GM12878 (cell line): Measurements from ENCODE around the gene CEP57. TPM values are rescaled to one million over a fixed set of nuclear protein-coding genes. Genes with fewer than 3 reads are reported as not detected.

ENCODE experiments used
- ATAC-seq: fragments of 200-7000 bp; cut with Tn5 transposase; 3 replicates; pipeline ENCODE4 v1.9.1; 2020; ENCODE audit warnings: mild to moderate bottlenecking, moderate library complexity
- BruUV-seq: library from RNA; stranded (reverse); fragments of 400-500 nt; replicated peaks from 2 replicates; lab custom pipeline; 2021; lab: Mats Ljungman, UMichigan
- CTCF ChIA-PET: fragments of 300-600 bp; sonication (Branson Sonifier 250); formaldehyde crosslinking; extraction: SDS; loops from one replicate; lab custom pipeline; 2021; ENCODE audit warnings: inconsistent platforms; lab: Yijun Ruan, JAX
- POLR2A ChIA-PET: fragments of 350-600 bp; formaldehyde crosslinking; extraction: SDS; loops from one replicate; lab custom pipeline; 2021; ENCODE audit warnings: inconsistent platforms; lab: Charles Lee
- RAD21 ChIA-PET: fragments of 300-600 bp; sonication (Branson Sonifier 250); formaldehyde crosslinking; loops from one replicate; lab custom pipeline; 2023; ENCODE audit warnings: antibody characterized with exemption; ENCODE audit not compliant: unreplicated experiment; lab: Charles Lee
- SMC1A ChIA-PET: fragments of 300-600 bp; sonication (Branson Sonifier 250); formaldehyde crosslinking; loops from one replicate; lab custom pipeline; 2023; ENCODE audit not compliant: unreplicated experiment, uncharacterized antibody; lab: Charles Lee
- DNase-seq: peaks from one replicate; pipeline ENCODE4 v3.0.0-alpha.2; 2011; ENCODE audit warnings: low read depth, low spot score
- FAIRE-seq: peaks from 3 replicates; lab custom pipeline; 2011; peaks lifted over from hg19 to GRCh38; lab: Jason Lieb, UNC
- H2AFZ ChIP-seq: 2 replicates; pipeline ENCODE4 v1.6.0; 2011; ENCODE audit warnings: low read depth, low read length, control low read depth; ENCODE audit not compliant: control insufficient read depth
- H3K27ac ChIP-seq: 2 replicates; pipeline ENCODE4 v1.5.1; 2011; ENCODE audit warnings: control low read depth; ENCODE audit not compliant: control insufficient read depth, insufficient read depth
- H3K27me3 ChIP-seq, 2 experiments: replicated peaks in 1 of 2; 2 replicates each; pipeline versions ENCODE4 v1.6.0 to v1.6.1; 2011; ENCODE audit warnings: low read length in 1 of 2; ENCODE audit not compliant: control insufficient read depth in 2 of 2, insufficient read depth in 2 of 2
- H3K36me3 ChIP-seq, 2 experiments: 2 replicates each; pipeline ENCODE4 v1.5.1; 2011; ENCODE audit warnings: low read length in 1 of 2; ENCODE audit not compliant: control insufficient read depth in 2 of 2, insufficient read depth in 2 of 2
- H3K4me1 ChIP-seq: 2 replicates; pipeline ENCODE4 v1.6.1; 2011; ENCODE audit warnings: mild to moderate bottlenecking, low read length, moderate library complexity, mixed read lengths; ENCODE audit not compliant: control insufficient read depth, insufficient read depth
- H3K4me2 ChIP-seq: 2 replicates; pipeline ENCODE4 v1.6.0; 2011; ENCODE audit warnings: control low read depth; ENCODE audit not compliant: control insufficient read depth, insufficient read depth
- H3K4me3 ChIP-seq: fragments of 200-600 bp; sonication (generic); 2 replicates; pipeline ENCODE4 v1.5.1; 2016
- H3K79me2 ChIP-seq: 2 replicates; pipeline ENCODE4 v1.6.0; 2011; ENCODE audit warnings: low read length; ENCODE audit not compliant: control insufficient read depth, insufficient read depth
- H3K9ac ChIP-seq: 2 replicates; pipeline ENCODE4 v1.8.0; 2011; ENCODE audit warnings: low read length, control low read depth, mixed read lengths; ENCODE audit not compliant: control insufficient read depth, insufficient read depth
- H3K9me3 ChIP-seq: replicated peaks from 3 replicates; pipeline ENCODE4 v1.5.1; 2011; ENCODE audit warnings: mild to moderate bottlenecking, low read length; ENCODE audit not compliant: control insufficient read depth, insufficient read depth
- H4K20me1 ChIP-seq: 2 replicates; pipeline ENCODE4 v1.6.0; 2011; ENCODE audit not compliant: control insufficient read depth, insufficient read depth
- CHD4 ChIP-seq: fragments of 200-600 bp; sonication (generic); IDR thresholded peaks from 2 replicates; pipeline ENCODE4 v1.6.1; 2016; ENCODE audit warnings: mild to moderate bottlenecking
- E2F8 ChIP-seq: fragments of 450-650 bp; IDR thresholded peaks from 2 replicates; pipeline ENCODE4 v1.6.1; 2018; ENCODE audit warnings: mild to moderate bottlenecking, low read depth, moderate library complexity; ENCODE audit not compliant: partially characterized antibody
- E4F1 ChIP-seq: fragments of 450-650 bp; IDR thresholded peaks from 2 replicates; pipeline ENCODE4 v1.6.1; 2018; ENCODE audit warnings: borderline replicate concordance, mild to moderate bottlenecking; ENCODE audit not compliant: partially characterized antibody
- MEF2A ChIP-seq: IDR thresholded peaks from 2 replicates; pipeline ENCODE4 v1.6.1; 2011; ENCODE audit warnings: low read depth, mild to moderate bottlenecking, low read length, moderate library complexity; ENCODE audit not compliant: insufficient read depth
- MTA2 ChIP-seq: fragments of 450-650 bp; IDR thresholded peaks from 2 replicates; pipeline ENCODE4 v1.6.1; 2016; ENCODE audit warnings: low read depth, mild to moderate bottlenecking, moderate library complexity
- NKRF ChIP-seq: fragments of 450-650 bp; conservative IDR thresholded peaks from 2 replicates; pipeline ENCODE4 v1.6.1; 2017; ENCODE audit warnings: mild to moderate bottlenecking, moderate library complexity
- NR2C1 ChIP-seq: fragments of 450-650 bp; IDR thresholded peaks from 2 replicates; pipeline ENCODE4 v1.6.1; 2017; ENCODE audit warnings: antibody characterized with exemption, mild to moderate bottlenecking, moderate library complexity
- PAX5 ChIP-seq: IDR thresholded peaks from 2 replicates; pipeline ENCODE4 v1.6.1; 2011; ENCODE audit warnings: low read depth, low read length, borderline replicate concordance
- POU2F2 ChIP-seq: IDR thresholded peaks from 3 replicates; pipeline ENCODE4 v1.6.1; 2011; ENCODE audit warnings: low read depth, mild to moderate bottlenecking, low read length, borderline replicate concordance
- RAD21 ChIP-seq: IDR thresholded peaks from 2 replicates; pipeline ENCODE4 v1.6.1; 2011; ENCODE audit warnings: mild to moderate bottlenecking, low read depth, low read length, moderate library complexity; ENCODE audit not compliant: insufficient read depth
- RAD51 ChIP-seq: fragments of 450-650 bp; IDR thresholded peaks from 2 replicates; pipeline ENCODE4 v1.6.1; 2016; ENCODE audit warnings: moderate library complexity, mild to moderate bottlenecking, inconsistent platforms
- RBBP5 ChIP-seq: fragments of 200-600 bp; sonication (generic); conservative IDR thresholded peaks from 2 replicates; pipeline ENCODE4 v1.6.1; 2016
- RUNX3 ChIP-seq: IDR thresholded peaks from 2 replicates; pipeline ENCODE4 v1.6.1; 2012; ENCODE audit warnings: low read length, inconsistent platforms
- SIN3A ChIP-seq: IDR thresholded peaks from 2 replicates; pipeline ENCODE4 v1.6.1; 2012; ENCODE audit warnings: low read depth, low read length, improper control_type of control experiment
- ZBED1 ChIP-seq: IDR thresholded peaks from 2 replicates; pipeline ENCODE4 v1.6.1; 2016; ENCODE audit warnings: borderline replicate concordance
- ZZZ3 ChIP-seq: IDR thresholded peaks from 2 replicates; pipeline ENCODE4 v1.6.1; 2011; ENCODE audit warnings: low read depth; ENCODE audit not compliant: control insufficient read depth, insufficient read length
- WGBS: methylation state at CpG from one replicate; pipeline ENCODE4 v1.1.6; 2016; ENCODE audit warnings: low lambda C conversion rate; ENCODE audit not compliant: insufficient replicate concordance, insufficient coverage; ENCODE audit errors: missing lambda C conversion rate; 5-methylcytosine and 5-hydroxymethylcytosine counted together
- in situ Hi-C: fragments of 300-500 bp; cut with MboI; formaldehyde crosslinking; loops from 9 replicates; pipeline ENCODE4 v1.14.3; 2018; ENCODE audit warnings: mixed read lengths
- intact Hi-C: fragments of 100-400 bp; cut with micrococcal nuclease; formaldehyde crosslinking; loops from one replicate; pipeline ENCODE4 v1.14.2; 2022; ENCODE audit not compliant: unreplicated experiment
- polyA plus RNA-seq, 11 experiments: library from polyadenylated mRNA; depleted of rRNA in 4 of 11; unstranded in 6 of 11; stranded (reverse) in 5 of 11; fragments of >200 nt; fragmentation: Nextera tagmentation in 4 of 11; fragmentation: Illumina TruSeq in 1 of 11; extraction: Ambion mirVana in 4 of 11; extraction: Trizol in 1 of 11; gene quantifications; 1 replicate in 1 of 11; 2 replicates in 10 of 11; pipeline versions ENCODE4 v1.2.1 to v1.2.3, GENCODE V29; 2011 to 2016; ENCODE audit warnings: inconsistent platforms in 2 of 11, missing spikeins in 2 of 11, low read depth in 1 of 11
- total RNA-seq, 4 experiments: library from RNA; depleted of rRNA in 3 of 4; stranded (reverse); fragments of >200 nt in 3 of 4; fragmentation: Illumina TruSeq in 1 of 4; extraction: Trizol in 1 of 4; gene quantifications; 2 replicates each; pipeline versions ENCODE4 v1.2.1 to v1.2.3, GENCODE V29; 2013 to 2021

The CEP57 gene
- total and polyA plus RNA-seq, 10 of the 15 experiments (the other 5 are each of a cell fraction or from before 2014, with no cell fraction given): 19.4 to 85.4 (median 56.8) TPM

GRCh38 chr11:95789506-95790122 is 684 bp upstream of the CEP57 start, which contains the start of gene FAM76B:
FAM76B (minus strand) TSS chr11:95789782; CDS start chr11:95789478, 304 bp downstream.
- Histone ChIP-seq H2AFZ (peak within 1 kb of the TSS; percentile 83), H3K9ac (peak within 1 kb of the TSS; percentile 94), H3K27me3 (no peaks in the 10 kb centered on the region), H3K4me2 (peak within 1 kb of the TSS; percentile 46), H3K4me1 (0 out of 2 replicates have a peak, but pooled peaks cover 3% of the 10 kb centered on the region), H3K9me3 (no peaks in the 10 kb centered on the region), H3K79me2 (peaks cover 63% of the 10 kb centered on the region), H3K36me3 (peaks cover 0 to 7% of the 10 kb centered on the region in 2 experiments; a peak in 2 of 4 replicates), H3K4me3 (peak within 1 kb of the TSS; percentile 87), H3K27ac (peak within 1 kb of the TSS; percentile 90), H4K20me1 (no peaks in the 10 kb centered on the region)
- FAIRE-seq (peak; percentile 92), ATAC-seq (peak; percentile 82), DNase-seq (peak; percentile 99)
- ChIA-PET RAD21 (interaction anchor here (0.8 to 3.1 kb wide), 11 partner anchors 10 to 721 kb away, joined by 3 to 12 read pairs (median 6); partner anchors contain the start of genes CCDC82 and JRKL), POLR2A (interaction anchor here (0.6 to 5.5 kb wide), 14 partner anchors 11 to 722 kb away, joined by 3 to 29 read pairs (median 6); partner anchors contain the start of genes CCDC82, JRKL, SESN3 and SRSF8), CTCF (interaction anchor here (0.6 to 3.3 kb wide), 10 partner anchors 10 to 674 kb away, joined by 3 to 16 read pairs (median 4); partner anchors contain the start of genes CCDC82, JRKL and MAML2), SMC1A (interaction anchor here (0.8 to 5.6 kb wide), 13 partner anchors 10 to 729 kb away, joined by 3 to 37 read pairs (median 4); partner anchors contain the start of genes CCDC82, JRKL and SESN3)
- BruUV-seq: no TSS peak
- in situ Hi-C loops (loop anchor here (5.0 kb wide), 1 partner anchor 598 kb away; the partner anchor contains the start of gene CCDC82), intact Hi-C loops (loop anchor here (1.0 to 10.0 kb wide), 5 partner anchors 133 to 825 kb away; partner anchors contain the start of genes CCDC82 and MTMR2)
- under 1% methylated on average over 49 of the region's 62 CpGs for WGBS
- TF ChIP-seq RUNX3: peak; percentile 92
- no peak for TF ChIP-seq E4F1
- no peak for TF ChIP-seq RBBP5
- 0 out of 2 replicates have a peak, but pooled peaks have one; percentile 29 for TF ChIP-seq NR2C1
- TF ChIP-seq ZBED1: peak; percentile 44; the same call in 1 of the 2 replicates
- TF ChIP-seq PAX5: 0 out of 2 replicates have a peak, but pooled peaks have one; percentile 11
- peak; percentile 52; the same call in 1 of the 2 replicates for TF ChIP-seq MEF2A
- TF ChIP-seq E2F8: peak; percentile 76
- TF ChIP-seq POU2F2: peak; percentile 74; the same call in 2 of the 3 replicates
- TF ChIP-seq CHD4: no peak
- no peak for TF ChIP-seq MTA2
- TF ChIP-seq NKRF: peak; percentile 68; the same call in 1 of the 2 replicates
- TF ChIP-seq ZZZ3: no peak
- TF ChIP-seq SIN3A: peak; percentile 83
- TF ChIP-seq RAD21: no peak
- TF ChIP-seq RAD51: no peak
